Ishikawa (cell line): ENCODE data around the gene RIPK1.

Source experiments
- CEBPB ChIP-seq: IDR thresholded peaks from 2 replicates; pipeline ENCODE4 v1.6.1; 2012
- CREB1 ChIP-seq: IDR thresholded peaks from 2 replicates; pipeline ENCODE4 v1.6.1; 2012; ENCODE audit warnings: low read depth
- EGR1 ChIP-seq: IDR thresholded peaks from 2 replicates; pipeline ENCODE4 v1.6.1; 2012
- EP300 ChIP-seq: IDR thresholded peaks from 2 replicates; pipeline ENCODE4 v1.6.1; 2012; ENCODE audit warnings: borderline replicate concordance
- FOXM1 ChIP-seq: IDR thresholded peaks from 2 replicates; pipeline ENCODE4 v1.6.1; 2012; ENCODE audit warnings: low read depth, borderline replicate concordance
- MAX ChIP-seq: IDR thresholded peaks from 2 replicates; pipeline ENCODE4 v1.6.1; 2012
- NFIC ChIP-seq: IDR thresholded peaks from 2 replicates; pipeline ENCODE4 v1.6.1; 2012
- RAD21 ChIP-seq: IDR thresholded peaks from 2 replicates; pipeline ENCODE4 v1.6.1; 2012; ENCODE audit warnings: low read depth
- REST ChIP-seq: IDR thresholded peaks from 2 replicates; pipeline ENCODE4 v1.6.1; 2012; ENCODE audit warnings: low read depth, mild to moderate bottlenecking
- TAF1 ChIP-seq: IDR thresholded peaks from 2 replicates; pipeline ENCODE4 v1.6.1; 2012; ENCODE audit warnings: low read depth, mild to moderate bottlenecking
- TCF12 ChIP-seq: IDR thresholded peaks from 2 replicates; pipeline ENCODE4 v1.6.1; 2012; ENCODE audit warnings: low read depth
- TEAD4 ChIP-seq: IDR thresholded peaks from 2 replicates; pipeline ENCODE4 v1.6.1; 2012
- USF1 ChIP-seq: IDR thresholded peaks from 2 replicates; pipeline ENCODE4 v1.6.1; 2012
- YY1 ChIP-seq: IDR thresholded peaks from 2 replicates; pipeline ENCODE4 v1.6.1; 2012; ENCODE audit warnings: low read depth
- ZBTB7A ChIP-seq: IDR thresholded peaks from 2 replicates; pipeline ENCODE4 v1.6.1; 2012; ENCODE audit warnings: low read depth

Gene RIPK1

GRCh38 chr6:3102875-3103274, 34.6 kb downstream of the RIPK1 start:
- TF ChIP-seq TCF12 (no peak), TEAD4 (no peak), FOXM1 (no peak), NFIC (no peak), MAX (no peak), CREB1 (no peak), RAD21 (no peak), YY1 (no peak), TAF1 (no peak), USF1 (no peak)

- TF ChIP-seq YY1 (no peak), CREB1 (no peak), MAX (no peak), REST (no peak), NFIC (no peak)
These were observed 40.6 kb downstream of the RIPK1 start for GRCh38 chr6:3108746-3109414.

- TF ChIP-seq USF1 = no peak
- TF ChIP-seq EGR1 = no peak
- no peak for TF ChIP-seq REST
- no peak for TF ChIP-seq CREB1
- TF ChIP-seq TAF1 = no peak
- TF ChIP-seq EP300 = no peak
- TF ChIP-seq NFIC = no peak
- no peak for TF ChIP-seq FOXM1
- no peak for TF ChIP-seq YY1
- no peak for TF ChIP-seq TEAD4
- no peak for TF ChIP-seq TCF12
- no peak for TF ChIP-seq RAD21
- no peak for TF ChIP-seq MAX
- no peak for TF ChIP-seq ZBTB7A
- TF ChIP-seq CEBPB = no peak
These were observed 41.5 kb downstream of the RIPK1 start for GRCh38 chr6:3109761-3110160.

- no peak for TF ChIP-seq MAX
- TF ChIP-seq CREB1 = no peak
- TF ChIP-seq TCF12 = no peak
- no peak for TF ChIP-seq REST
- TF ChIP-seq TAF1 = no peak
- no peak for TF ChIP-seq TEAD4
- no peak for TF ChIP-seq RAD21
- no peak for TF ChIP-seq NFIC
- no peak for TF ChIP-seq FOXM1
These were observed 46.1 kb downstream of the RIPK1 start for GRCh38 chr6:3114377-3114776.
